ENCODE measurements around the gene TEDC2.

GRCh38 chr16:2495041-2495440 is 35.1 kb downstream of the TEDC2 start:
- TF ChIP-seq CTCF (IDR thresholded peaks at IDR 0.05) (no peak), ZFX (IDR thresholded peaks at IDR 0.05; ENCODE audit: borderline replicate concordance) (no peak)

Measured in 22Rv1 (cell line).